OCI-LY1 (cell line): ENCODE data around the gene HBP1.

Source experiments
- EZH2 ChIP-seq: fragments of 200-600 bp; sonication (generic), shearing (Covaris generic); IDR thresholded peaks from 2 replicates; pipeline ENCODE4 v1.8.0; 2017; ENCODE audit warnings: borderline replicate concordance, mixed run types, mild to moderate bottlenecking, antibody characterized with exemption, low read length, moderate library complexity, mixed read lengths
- TF ChIP-seq, protein P1 (sequence below): fragments of 200-600 bp; sonication (generic), shearing (Covaris generic); IDR thresholded peaks from 2 replicates; pipeline ENCODE4 v1.5.1; 2017; ENCODE audit warnings: mild to moderate bottlenecking, antibody characterized with exemption, low read length, moderate library complexity, mixed read lengths

GRCh38 chr7:107181172-107181571, 12.4 kb downstream of the HBP1 start:
- no peak for TF ChIP-seq EZH2
- TF ChIP-seq, protein P1, sequence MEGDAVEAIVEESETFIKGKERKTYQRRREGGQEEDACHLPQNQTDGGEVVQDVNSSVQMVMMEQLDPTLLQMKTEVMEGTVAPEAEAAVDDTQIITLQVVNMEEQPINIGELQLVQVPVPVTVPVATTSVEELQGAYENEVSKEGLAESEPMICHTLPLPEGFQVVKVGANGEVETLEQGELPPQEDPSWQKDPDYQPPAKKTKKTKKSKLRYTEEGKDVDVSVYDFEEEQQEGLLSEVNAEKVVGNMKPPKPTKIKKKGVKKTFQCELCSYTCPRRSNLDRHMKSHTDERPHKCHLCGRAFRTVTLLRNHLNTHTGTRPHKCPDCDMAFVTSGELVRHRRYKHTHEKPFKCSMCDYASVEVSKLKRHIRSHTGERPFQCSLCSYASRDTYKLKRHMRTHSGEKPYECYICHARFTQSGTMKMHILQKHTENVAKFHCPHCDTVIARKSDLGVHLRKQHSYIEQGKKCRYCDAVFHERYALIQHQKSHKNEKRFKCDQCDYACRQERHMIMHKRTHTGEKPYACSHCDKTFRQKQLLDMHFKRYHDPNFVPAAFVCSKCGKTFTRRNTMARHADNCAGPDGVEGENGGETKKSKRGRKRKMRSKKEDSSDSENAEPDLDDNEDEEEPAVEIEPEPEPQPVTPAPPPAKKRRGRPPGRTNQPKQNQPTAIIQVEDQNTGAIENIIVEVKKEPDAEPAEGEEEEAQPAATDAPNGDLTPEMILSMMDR: no peak
